Neural cell (in vitro differentiated cells): Measurements from ENCODE around the gene MED22. TPM values are rescaled to one million over a fixed set of nuclear protein-coding genes. Genes with fewer than 3 reads are reported as not detected.

Source experiments
- H2AFZ ChIP-seq: fragments of 200-600, 300-800 bp; sonication (generic), shearing (Covaris generic); 2 replicates; pipeline ENCODE4 v1.6.0; 2014; ENCODE audit warnings: low read depth, mild to moderate bottlenecking, antibody characterized with exemption, low read length, moderate library complexity
- H3F3A ChIP-seq: fragments of 200-600 bp; shearing (Covaris generic); 2 replicates; pipeline ENCODE4 v1.6.1; 2016; ENCODE audit warnings: mild to moderate bottlenecking, moderate library complexity, mixed read lengths, antibody characterized with exemption, low read length; ENCODE audit not compliant: insufficient read depth, poor library complexity, severe bottlenecking
- H3K27ac ChIP-seq: fragments of 200-600, 300-800 bp; sonication (generic), shearing (Covaris generic); 2 replicates; pipeline ENCODE4 v1.5.1; 2014; ENCODE audit warnings: mild to moderate bottlenecking, low read length, moderate library complexity
- H3K27me3 ChIP-seq: fragments of 300-800, 200-600 bp; sonication (generic), shearing (Covaris generic); 2 replicates; pipeline ENCODE4 v1.6.0; 2014; ENCODE audit warnings: mild to moderate bottlenecking, low read depth, low read length, moderate library complexity; ENCODE audit not compliant: insufficient read depth
- H3K36me3 ChIP-seq: fragments of 300-800, 200-600 bp; sonication (generic), shearing (Covaris generic); 2 replicates; pipeline ENCODE4 v1.5.1; 2014; ENCODE audit warnings: mild to moderate bottlenecking, antibody characterized with exemption, low read length, moderate library complexity; ENCODE audit not compliant: insufficient read depth
- H3K4me2 ChIP-seq: fragments of 300-800, 200-600 bp; sonication (generic), shearing (Covaris generic); 2 replicates; pipeline ENCODE4 v1.6.0; 2014; ENCODE audit warnings: mild to moderate bottlenecking, low read length
- H3K4me3 ChIP-seq: fragments of 300-800, 200-600 bp; sonication (generic), shearing (Covaris generic); 2 replicates; pipeline ENCODE4 v1.5.1; 2014; ENCODE audit warnings: mild to moderate bottlenecking, low read length, moderate library complexity
- H3K79me2 ChIP-seq: fragments of 200-600 bp; shearing (Covaris generic); replicated peaks from 2 replicates; pipeline ENCODE4 v1.6.0; 2014; ENCODE audit warnings: mild to moderate bottlenecking, low read length, moderate library complexity; ENCODE audit not compliant: insufficient read depth
- H3K9ac ChIP-seq: fragments of 300-800, 200-600 bp; sonication (generic), shearing (Covaris generic); 2 replicates; pipeline ENCODE4 v1.6.1; 2016; ENCODE audit warnings: mild to moderate bottlenecking, low read length, mixed read lengths
- H3K9me2 ChIP-seq: fragments of 200-600 bp; shearing (Covaris generic); 2 replicates; pipeline ENCODE4 v1.6.1; 2016; ENCODE audit warnings: mild to moderate bottlenecking, low read length, mixed read lengths; ENCODE audit not compliant: insufficient read depth
- H3K9me3 ChIP-seq: fragments of 200-600, 300-800 bp; sonication (generic), shearing (Covaris generic); 2 replicates; pipeline ENCODE4 v1.6.1; 2016; ENCODE audit warnings: mild to moderate bottlenecking, mixed run types, low read length, moderate library complexity, mixed read lengths
- H4K20me1 ChIP-seq: fragments of 200-600 bp; shearing (Covaris generic); 2 replicates; pipeline ENCODE4 v1.6.1; 2016; ENCODE audit warnings: mild to moderate bottlenecking, mixed run types; ENCODE audit not compliant: insufficient read depth
- EP300 ChIP-seq: fragments of 450-650 bp; conservative IDR thresholded peaks from 2 replicates; pipeline ENCODE4 v1.6.1; 2014; ENCODE audit warnings: antibody characterized with exemption, mild to moderate bottlenecking, moderate library complexity; ENCODE audit not compliant: poor library complexity, severe bottlenecking
- EZH2 ChIP-seq: fragments of 200-600, 300-800 bp; shearing (Covaris generic), sonication (generic); IDR thresholded peaks from 2 replicates; pipeline ENCODE4 v1.6.1; 2014; ENCODE audit warnings: antibody characterized with exemption, low read length, borderline replicate concordance, mild to moderate bottlenecking; ENCODE audit not compliant: insufficient read depth, poor library complexity, severe bottlenecking
- MXI1 ChIP-seq: fragments of 450-650 bp; conservative IDR thresholded peaks from 2 replicates; pipeline ENCODE4 v1.6.1; 2014; ENCODE audit warnings: antibody characterized with exemption, mild to moderate bottlenecking; ENCODE audit not compliant: poor library complexity, severe bottlenecking
- POLR2AphosphoS5 ChIP-seq: IDR thresholded peaks from 2 replicates; pipeline ENCODE4 v1.6.1; 2012
- RAD21 ChIP-seq: fragments of 450-650 bp; conservative IDR thresholded peaks from 2 replicates; pipeline ENCODE4 v1.6.1; 2014; ENCODE audit warnings: antibody characterized with exemption, mild to moderate bottlenecking, moderate library complexity
- REST ChIP-seq: IDR thresholded peaks from 2 replicates; pipeline ENCODE4 v1.6.1; 2012; ENCODE audit warnings: borderline replicate concordance
- SMC3 ChIP-seq: fragments of 450-650 bp; conservative IDR thresholded peaks from 2 replicates; pipeline ENCODE4 v1.6.1; 2014; ENCODE audit warnings: antibody characterized with exemption, mild to moderate bottlenecking, moderate library complexity; ENCODE audit not compliant: poor library complexity
- TAF1 ChIP-seq: IDR thresholded peaks from 2 replicates; pipeline ENCODE4 v1.6.1; 2012; ENCODE audit warnings: low read depth
- polyA plus RNA-seq: library from polyadenylated mRNA; depleted of rRNA; stranded (reverse); fragments of >200 nt; gene quantifications from 2 replicates; pipeline ENCODE4 v1.2.3, GENCODE V29; 2014
- TF ChIP-seq, protein P1 (sequence below): fragments of 450-650 bp; IDR thresholded peaks from 2 replicates; pipeline ENCODE4 v1.5.1; 2014; ENCODE audit warnings: antibody characterized with exemption, mild to moderate bottlenecking, moderate library complexity; ENCODE audit not compliant: poor library complexity, severe bottlenecking

MED22 gene
- polyA plus RNA-seq, 1 donor from 2014 or later, result 57.5 TPM

DNA sequence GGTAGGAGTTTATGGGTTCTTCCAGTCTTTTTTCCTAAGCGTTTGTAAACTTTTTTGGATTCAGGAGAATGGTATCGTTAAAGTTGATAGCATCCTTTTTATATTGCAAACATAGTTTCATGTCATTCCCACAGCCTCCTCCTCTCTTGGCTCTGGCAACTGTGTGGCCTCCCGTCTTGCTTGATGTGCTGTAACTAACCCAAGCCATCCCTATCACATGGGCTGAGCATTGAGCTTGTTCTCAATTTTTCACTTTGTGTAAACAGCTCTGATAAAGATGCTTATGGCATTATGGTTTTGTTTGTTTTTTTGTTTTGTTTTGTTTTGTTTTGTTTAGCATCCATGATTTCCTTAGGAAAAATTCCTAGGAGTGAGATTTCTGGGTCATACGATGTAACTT lies 32.8 kb upstream of the MED22 start:
- no peak overlapping the region for H3K4me3 ChIP-seq
- H3K9ac ChIP-seq, result no peak overlapping the region
- H4K20me1 ChIP-seq, result no peaks in the 10 kb centered on the region
- H3K9me2 ChIP-seq, result no peaks in the 10 kb centered on the region
- H2AFZ ChIP-seq, result no peak overlapping the region
- no peaks in the 10 kb centered on the region for H3K36me3 ChIP-seq
- H3F3A ChIP-seq, result no peaks in the 10 kb centered on the region
- H3K4me2 ChIP-seq, result no peak overlapping the region
- H3K27me3 ChIP-seq, result no peaks in the 10 kb centered on the region
- H3K9me3 ChIP-seq, result no peaks in the 10 kb centered on the region
- no peak overlapping the region for H3K27ac ChIP-seq
- H3K79me2 ChIP-seq, result no peaks in the 10 kb centered on the region
- TF ChIP-seq POLR2AphosphoS5 (no peak), SMC3 (no peak), REST (no peak), EP300 (no peak), MXI1 (no peak), EZH2 (no peak), TAF1 (no peak), RAD21 (no peak)
- TF ChIP-seq, protein P1, sequence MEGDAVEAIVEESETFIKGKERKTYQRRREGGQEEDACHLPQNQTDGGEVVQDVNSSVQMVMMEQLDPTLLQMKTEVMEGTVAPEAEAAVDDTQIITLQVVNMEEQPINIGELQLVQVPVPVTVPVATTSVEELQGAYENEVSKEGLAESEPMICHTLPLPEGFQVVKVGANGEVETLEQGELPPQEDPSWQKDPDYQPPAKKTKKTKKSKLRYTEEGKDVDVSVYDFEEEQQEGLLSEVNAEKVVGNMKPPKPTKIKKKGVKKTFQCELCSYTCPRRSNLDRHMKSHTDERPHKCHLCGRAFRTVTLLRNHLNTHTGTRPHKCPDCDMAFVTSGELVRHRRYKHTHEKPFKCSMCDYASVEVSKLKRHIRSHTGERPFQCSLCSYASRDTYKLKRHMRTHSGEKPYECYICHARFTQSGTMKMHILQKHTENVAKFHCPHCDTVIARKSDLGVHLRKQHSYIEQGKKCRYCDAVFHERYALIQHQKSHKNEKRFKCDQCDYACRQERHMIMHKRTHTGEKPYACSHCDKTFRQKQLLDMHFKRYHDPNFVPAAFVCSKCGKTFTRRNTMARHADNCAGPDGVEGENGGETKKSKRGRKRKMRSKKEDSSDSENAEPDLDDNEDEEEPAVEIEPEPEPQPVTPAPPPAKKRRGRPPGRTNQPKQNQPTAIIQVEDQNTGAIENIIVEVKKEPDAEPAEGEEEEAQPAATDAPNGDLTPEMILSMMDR, result no peak

DNA sequence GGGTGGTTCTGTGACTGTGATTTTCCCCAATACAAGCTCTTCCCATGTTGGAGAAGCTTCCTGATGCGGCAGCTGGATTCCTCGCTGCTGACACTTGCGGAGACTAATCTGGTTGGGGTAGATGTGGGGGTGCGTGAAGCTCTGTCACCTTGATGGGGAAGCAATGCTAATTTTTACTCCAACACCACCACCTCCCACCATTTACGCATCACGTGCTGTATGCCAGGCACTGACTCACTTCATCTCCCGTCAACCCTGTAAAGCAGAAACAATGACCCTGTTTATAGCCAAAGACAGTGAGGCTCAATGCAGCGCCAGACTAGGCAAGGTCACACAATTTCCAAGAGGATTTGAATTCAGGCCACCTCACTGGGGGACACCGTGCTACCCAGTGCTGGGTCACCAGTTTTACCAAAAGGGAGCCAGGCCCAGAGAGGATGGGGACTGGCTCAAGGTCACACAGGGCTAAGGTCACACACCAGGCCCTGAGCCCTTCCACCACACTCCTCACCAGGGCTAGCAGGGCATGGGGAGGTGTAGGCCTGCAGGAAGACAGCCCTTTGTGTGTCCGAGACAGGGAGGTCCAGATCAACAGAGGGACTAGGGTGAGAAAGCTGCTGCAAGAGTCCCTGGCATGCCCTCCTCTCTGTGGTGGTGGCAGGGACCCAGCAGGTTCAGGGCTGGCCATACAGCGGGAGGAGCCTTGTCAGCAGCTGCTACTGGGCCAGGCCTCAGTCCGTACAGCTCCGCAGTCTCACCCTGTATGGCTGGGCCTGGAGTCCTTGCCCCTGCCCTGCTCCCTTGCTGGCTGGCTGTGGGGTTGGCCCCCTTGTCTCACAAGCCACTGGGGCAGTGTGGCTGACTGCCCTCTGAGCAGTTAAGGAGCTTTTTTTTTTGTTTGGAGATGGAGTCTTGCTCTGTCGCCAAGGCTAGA lies 31.5 kb upstream of the MED22 start:
- no peak overlapping the region for H3K4me2 ChIP-seq
- H2AFZ ChIP-seq, result no peak overlapping the region
- H3K27me3 ChIP-seq, result no peaks in the 10 kb centered on the region
- H3F3A ChIP-seq, result no peaks in the 10 kb centered on the region
- H3K4me3 ChIP-seq, result no peak overlapping the region
- TF ChIP-seq POLR2AphosphoS5 (no peak), RAD21 (no peak), EZH2 (no peak), REST (no peak), EP300 (no peak), MXI1 (no peak), SMC3 (no peak), TAF1 (no peak)
- TF ChIP-seq, protein P1, result no peak
- H3K9me2 ChIP-seq, result no peaks in the 10 kb centered on the region
- no peak overlapping the region for H3K27ac ChIP-seq
- no peaks in the 10 kb centered on the region for H3K36me3 ChIP-seq
- no peaks in the 10 kb centered on the region for H4K20me1 ChIP-seq
- no peak overlapping the region for H3K9ac ChIP-seq
- peaks cover 10% of the 10 kb centered on the region for H3K79me2 ChIP-seq
- no peaks in the 10 kb centered on the region for H3K9me3 ChIP-seq
